Sigmoid colon (tissue), 4 donors: ENCODE measurements around the gene ABT1.
A peak's percentile ranks its signal among the peaks of the same experiment; 100 is the strongest.

ENCODE experiments used
- CTCF ChIP-seq, 4 experiments: fragments of 450-650 bp in 3 of 4; fragments of 200-600 bp in 1 of 4; IDR thresholded peaks; one replicate each; pipeline ENCODE4 v1.5.1; 2016 to 2019; ENCODE audit warnings: antibody characterized with exemption in 4 of 4, mild to moderate bottlenecking in 3 of 4, moderate library complexity in 2 of 4
- POLR2A ChIP-seq, 2 donors: fragments of 450-650 bp; IDR thresholded peaks; one replicate each; pipeline ENCODE4 v1.6.1; 2016; ENCODE audit warnings: antibody characterized with exemption in 2 of 2, mild to moderate bottlenecking in 2 of 2, moderate library complexity in 2 of 2
- POLR2AphosphoS5 ChIP-seq, 4 donors: sonication (generic); formaldehyde crosslinking; IDR thresholded peaks; one replicate each; pipeline ENCODE4 v1.6.1; 2017; ENCODE audit warnings: antibody characterized with exemption in 4 of 4

GRCh38 chr6:26553635-26554446, 42.9 kb upstream of the ABT1 start:
- TF ChIP-seq CTCF (IDR thresholded peaks at IDR 0.05) (no peak), POLR2AphosphoS5 (IDR thresholded peaks at IDR 0.05) (peak in 2 of 4 donors; percentile 13 to 22), POLR2A (IDR thresholded peaks at IDR 0.05) (no peak)
